B cell (primary cell): Measurements from ENCODE around the gene DHRS7B. TPM values are rescaled to one million over a fixed set of nuclear protein-coding genes. Genes with fewer than 3 reads are reported as not detected.

Source experiments
- ATAC-seq: fragments of 200-7000 bp; cut with Tn5 transposase; one replicate; pipeline ENCODE4 v1.10.0; 2021; ENCODE audit warnings: low read depth, mild to moderate bottlenecking, moderate number of reproducible peaks, moderate library complexity
- CTCF ChIA-PET: fragments of 350-600 bp; sonication (Branson Sonifier 250); formaldehyde crosslinking; loops from one replicate; lab custom pipeline; 2021; ENCODE audit warnings: antibody characterized with exemption, inconsistent platforms; lab: Charles Lee
- POLR2A ChIA-PET: fragments of 350-600 bp; sonication (Branson Sonifier 250); formaldehyde crosslinking; loops from one replicate; lab custom pipeline; 2021; ENCODE audit warnings: antibody characterized with exemption; lab: Charles Lee
- DNase-seq: peaks from one replicate; pipeline ENCODE4 v3.0.0; 2013
- H2AFZ ChIP-seq: 2 replicates; pipeline ENCODE4 v1.6.1; 2012; ENCODE audit warnings: mild to moderate bottlenecking, low read depth, low read length; ENCODE audit not compliant: insufficient read depth, poor library complexity, severe bottlenecking
- H3K27ac ChIP-seq, 2 donors: 1 replicate in 1 of 2; 2 replicates in 1 of 2; pipeline ENCODE4 v1.5.1; 2012 to 2013; ENCODE audit warnings: low read length in 2 of 2, mild to moderate bottlenecking in 2 of 2, moderate library complexity in 1 of 2
- H3K27me3 ChIP-seq, 4 experiments: fragments of 200-600 bp in 1 of 4; sonication (generic) in 1 of 4; replicated peaks in 1 of 4; 1 replicate in 2 of 4; 2 replicates in 2 of 4; pipeline versions ENCODE4 v1.6.1 to v1.7.0; 2013 to 2016; ENCODE audit warnings: low read length in 3 of 4, mild to moderate bottlenecking in 2 of 4, mixed read lengths in 1 of 4, moderate library complexity in 1 of 4; ENCODE audit not compliant: insufficient read depth in 4 of 4, control insufficient read depth in 3 of 4; ENCODE audit errors: control extremely low read depth in 1 of 4
- H3K36me3 ChIP-seq, 2 experiments: replicated peaks in 1 of 2; 1 replicate in 1 of 2; 2 replicates in 1 of 2; pipeline versions ENCODE4 v1.6.1 to v1.7.1; 2013; ENCODE audit warnings: low read length in 1 of 2; ENCODE audit not compliant: insufficient read depth in 2 of 2, control insufficient read depth in 1 of 2; ENCODE audit errors: control extremely low read depth in 1 of 2, extremely low read depth in 1 of 2
- H3K4me1 ChIP-seq, 2 donors: fragments of 200-600 bp in 1 of 2; sonication (generic) in 1 of 2; 1 replicate in 1 of 2; 2 replicates in 1 of 2; pipeline versions ENCODE4 v1.5.1 to v1.6.1; 2013 to 2017; ENCODE audit warnings: low read length in 2 of 2; ENCODE audit not compliant: control insufficient read depth in 2 of 2, insufficient read depth in 2 of 2
- H3K4me2 ChIP-seq: replicated peaks from 2 replicates; pipeline ENCODE3; 2012; ENCODE audit warnings: mild to moderate bottlenecking, low read depth, low read length; ENCODE audit not compliant: poor library complexity, severe bottlenecking
- H3K4me3 ChIP-seq, 5 experiments: fragments of 200-600 bp in 1 of 5; sonication (generic) in 1 of 5; 1 replicate in 3 of 5; 2 replicates in 2 of 5; pipeline versions ENCODE4 v1.5.1 to v1.7.0; 2011 to 2016; ENCODE audit warnings: low read length in 4 of 5, mild to moderate bottlenecking in 4 of 5, low read depth in 2 of 5, control low read depth in 1 of 5, moderate library complexity in 1 of 5; ENCODE audit not compliant: insufficient read depth in 1 of 5; ENCODE audit errors: control extremely low read depth in 1 of 5, extremely low read depth in 1 of 5
- H3K79me2 ChIP-seq: fragments of 200-600 bp; sonication (generic); one replicate; pipeline ENCODE4 v1.6.0; 2016; ENCODE audit warnings: low read length; ENCODE audit not compliant: control insufficient read depth, insufficient read depth
- H3K9ac ChIP-seq: fragments of 200-600 bp; sonication (generic); 2 replicates; pipeline ENCODE4 v1.6.1; 2017; ENCODE audit warnings: mild to moderate bottlenecking, low read length, moderate library complexity
- H3K9me3 ChIP-seq, 3 donors: one replicate each; pipeline versions ENCODE4 v1.6.1 to v1.7.1; 2013; ENCODE audit warnings: low read length in 2 of 3; ENCODE audit not compliant: control insufficient read depth in 2 of 3, insufficient read depth in 1 of 3; ENCODE audit errors: control extremely low read depth in 1 of 3
- H4K20me1 ChIP-seq: 2 replicates; pipeline ENCODE4 v1.6.0; 2012; ENCODE audit warnings: mild to moderate bottlenecking, low read length; ENCODE audit not compliant: insufficient read depth, control insufficient read depth, poor library complexity, severe bottlenecking
- H3K27ac Mint-ChIP-seq: one replicate; pipeline ENCODE4 v1.8.0; 2021; ENCODE audit warnings: mixed read lengths
- H3K27me3 Mint-ChIP-seq: one replicate; pipeline ENCODE4 v1.8.0; 2021; ENCODE audit warnings: mixed read lengths
- H3K4me1 Mint-ChIP-seq: one replicate; pipeline ENCODE4 v1.8.0; 2021; ENCODE audit warnings: mixed read lengths
- H3K4me3 Mint-ChIP-seq: one replicate; pipeline ENCODE4 v1.8.0; 2021; ENCODE audit warnings: mixed read lengths
- H3K9me3 Mint-ChIP-seq: one replicate; pipeline ENCODE4 v1.8.0; 2022; ENCODE audit warnings: mixed read lengths; ENCODE audit not compliant: insufficient read depth
- EZH2 ChIP-seq: IDR thresholded peaks from 2 replicates; pipeline ENCODE4 v1.6.1; 2012; ENCODE audit warnings: borderline replicate concordance, low read depth, mild to moderate bottlenecking, moderate library complexity, low read length; ENCODE audit not compliant: insufficient read depth, poor library complexity, severe bottlenecking
- WGBS: methylation state at CpG from one replicate; pipeline ENCODE4 v1.1.5; 2013; ENCODE audit warnings: missing lambda C conversion rate; ENCODE audit not compliant: insufficient coverage; 5-methylcytosine and 5-hydroxymethylcytosine counted together
- intact Hi-C: fragments of 100-400 bp; cut with micrococcal nuclease; formaldehyde crosslinking; loops from one replicate; pipeline ENCODE4 v1.10.0; 2022
- polyA plus RNA-seq: library from polyadenylated mRNA; depleted of rRNA; stranded (reverse); fragments of >200 nt; gene quantifications from 2 replicates; pipeline ENCODE4 v1.2.3, GENCODE V29; 2012
- total RNA-seq, 2 donors: library from RNA; stranded (reverse); fragments of 120-200 nt in 1 of 2; gene quantifications; 1 replicate in 1 of 2; 2 replicates in 1 of 2; pipeline versions ENCODE4 v1.2.3 to v1.2.4, GENCODE V29; 2013 to 2022
- TF ChIP-seq, protein P1 (sequence below): fragments of 200-600 bp; IDR thresholded peaks from one replicate; pipeline ENCODE4 v1.8.0; 2022; ENCODE audit warnings: antibody characterized with exemption, mild to moderate bottlenecking

DHRS7B gene
- total and polyA plus RNA-seq, 2 donors (not counting 1 experiment from before 2014, with no cell fraction given): 8.2 to 13.4 TPM

- H3K4me1 ChIP-seq: peaks cover 25 to 28% of the 10 kb centered on the region in 2 donors
- H3K79me2 ChIP-seq: peaks cover 93% of the 10 kb centered on the region
- no peak overlapping the region for H3K27ac ChIP-seq
- no peak overlapping the region for H3K9ac ChIP-seq
- no peaks in the 10 kb centered on the region for H3K9me3 ChIP-seq
- no peak for TF ChIP-seq EZH2
- TF ChIP-seq, protein P1, sequence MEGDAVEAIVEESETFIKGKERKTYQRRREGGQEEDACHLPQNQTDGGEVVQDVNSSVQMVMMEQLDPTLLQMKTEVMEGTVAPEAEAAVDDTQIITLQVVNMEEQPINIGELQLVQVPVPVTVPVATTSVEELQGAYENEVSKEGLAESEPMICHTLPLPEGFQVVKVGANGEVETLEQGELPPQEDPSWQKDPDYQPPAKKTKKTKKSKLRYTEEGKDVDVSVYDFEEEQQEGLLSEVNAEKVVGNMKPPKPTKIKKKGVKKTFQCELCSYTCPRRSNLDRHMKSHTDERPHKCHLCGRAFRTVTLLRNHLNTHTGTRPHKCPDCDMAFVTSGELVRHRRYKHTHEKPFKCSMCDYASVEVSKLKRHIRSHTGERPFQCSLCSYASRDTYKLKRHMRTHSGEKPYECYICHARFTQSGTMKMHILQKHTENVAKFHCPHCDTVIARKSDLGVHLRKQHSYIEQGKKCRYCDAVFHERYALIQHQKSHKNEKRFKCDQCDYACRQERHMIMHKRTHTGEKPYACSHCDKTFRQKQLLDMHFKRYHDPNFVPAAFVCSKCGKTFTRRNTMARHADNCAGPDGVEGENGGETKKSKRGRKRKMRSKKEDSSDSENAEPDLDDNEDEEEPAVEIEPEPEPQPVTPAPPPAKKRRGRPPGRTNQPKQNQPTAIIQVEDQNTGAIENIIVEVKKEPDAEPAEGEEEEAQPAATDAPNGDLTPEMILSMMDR: no peak
- DNase-seq (no peak), ATAC-seq (no peak)
- ChIA-PET POLR2A (no interaction called here), CTCF (no interaction called here)
- intact Hi-C loops: no loop called here
- H3K27me3 ChIP-seq: no peaks in the 10 kb centered on the region
- no peak overlapping the region for H3K4me3 ChIP-seq
- no peak overlapping the region for H3K27ac Mint-ChIP-seq
- H4K20me1 ChIP-seq: peaks cover 92% of the 10 kb centered on the region
- H2AFZ ChIP-seq: no peak overlapping the region
- no peak overlapping the region for H3K4me3 Mint-ChIP-seq
- H3K4me1 Mint-ChIP-seq: peaks cover 48% of the 10 kb centered on the region
- H3K36me3 ChIP-seq: peaks cover 0 to 35% of the 10 kb centered on the region in 2 experiments
- no peaks in the 10 kb centered on the region for H3K9me3 Mint-ChIP-seq
- no peak overlapping the region for H3K4me2 ChIP-seq
- 94% methylated on average over 16 of the region's 17 CpGs for WGBS
- no peaks in the 10 kb centered on the region for H3K27me3 Mint-ChIP-seq
Observed at GRCh38 chr17:21209511-21210175, 82.9 kb downstream of the DHRS7B start.

GRCh38 chr17:21210411-21211076, 83.8 kb downstream of the DHRS7B start:
- ChIA-PET POLR2A (no interaction called here), CTCF (no interaction called here)
- intact Hi-C loops: no loop called here
- Mint-ChIP-seq H3K27ac (no peak overlapping the region), H3K9me3 (no peaks in the 10 kb centered on the region), H3K27me3 (no peaks in the 10 kb centered on the region), H3K4me3 (no peak overlapping the region), H3K4me1 (peaks cover 52% of the 10 kb centered on the region)
- H3K9ac ChIP-seq: no peak overlapping the region
- no peaks in the 10 kb centered on the region for H3K9me3 ChIP-seq
- no peak for TF ChIP-seq EZH2
- TF ChIP-seq, protein P1: no peak
- H3K27me3 ChIP-seq: no peaks in the 10 kb centered on the region
- H4K20me1 ChIP-seq: peaks cover 83% of the 10 kb centered on the region
- no peak overlapping the region for H3K27ac ChIP-seq
- ATAC-seq (no peak), DNase-seq (no peak)
- H3K4me1 ChIP-seq: peaks cover 31 to 37% of the 10 kb centered on the region in 2 donors
- H3K4me3 ChIP-seq: no peak overlapping the region
- no peak overlapping the region for H3K4me2 ChIP-seq
- 75% methylated on average over 15 of the region's 15 CpGs for WGBS
- peaks cover 0 to 33% of the 10 kb centered on the region in 2 experiments for H3K36me3 ChIP-seq
- no peak overlapping the region for H2AFZ ChIP-seq
- peaks cover 93% of the 10 kb centered on the region for H3K79me2 ChIP-seq
